DMS53 (cell line): Measurements from ENCODE around the gene NDUFS5.
"Not testable (repeated sequence)": the region's sequence is repeated elsewhere in the genome, so short reads cannot be mapped to it uniquely, and the experiment has no call there.

Experiments used
- DNase-seq: peaks from one replicate; lab custom pipeline; 2025; lab: John Stamatoyannopoulos, UW

The NDUFS5 gene

DNA sequence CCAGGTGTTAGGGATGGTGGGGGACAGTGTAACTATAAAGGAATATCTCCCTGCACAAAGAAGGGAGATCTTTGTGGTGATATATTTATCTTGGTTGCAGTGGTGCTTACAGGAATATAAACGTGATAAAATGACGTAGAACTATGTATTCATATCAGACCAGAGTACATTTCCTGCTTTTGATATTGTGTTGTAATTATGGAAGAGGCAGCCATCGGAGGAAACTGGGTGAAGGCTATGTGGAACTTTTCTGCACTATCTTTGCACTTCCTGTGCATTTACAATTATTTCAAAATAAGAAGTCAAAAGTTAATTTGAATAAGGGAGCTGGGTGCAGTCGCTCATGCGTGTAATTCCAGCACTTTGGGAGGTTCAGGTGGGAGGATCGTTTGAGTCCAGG lies 37.6 kb downstream of the NDUFS5 start:
- no peak for DNase-seq

DNA sequence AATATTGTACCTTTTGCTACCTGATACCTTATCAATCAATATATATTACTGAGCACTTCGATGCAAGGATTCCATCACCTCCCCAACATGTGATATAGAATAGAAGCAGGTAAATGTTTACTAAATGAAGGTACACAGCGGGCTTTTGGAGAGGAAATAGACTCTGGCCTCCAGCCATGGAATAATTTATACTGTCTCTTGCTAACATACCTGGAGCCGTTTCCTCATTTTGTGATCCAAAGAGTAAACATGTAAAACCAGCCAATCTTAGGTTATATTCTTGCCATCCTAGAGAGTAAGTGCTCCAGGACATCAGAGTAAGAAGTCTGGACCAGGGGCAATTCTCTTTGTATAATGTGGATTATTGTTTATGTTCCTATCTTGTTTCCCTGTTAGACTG lies 39.4 kb downstream of the NDUFS5 start:
- peak; percentile 22 for DNase-seq

DNA sequence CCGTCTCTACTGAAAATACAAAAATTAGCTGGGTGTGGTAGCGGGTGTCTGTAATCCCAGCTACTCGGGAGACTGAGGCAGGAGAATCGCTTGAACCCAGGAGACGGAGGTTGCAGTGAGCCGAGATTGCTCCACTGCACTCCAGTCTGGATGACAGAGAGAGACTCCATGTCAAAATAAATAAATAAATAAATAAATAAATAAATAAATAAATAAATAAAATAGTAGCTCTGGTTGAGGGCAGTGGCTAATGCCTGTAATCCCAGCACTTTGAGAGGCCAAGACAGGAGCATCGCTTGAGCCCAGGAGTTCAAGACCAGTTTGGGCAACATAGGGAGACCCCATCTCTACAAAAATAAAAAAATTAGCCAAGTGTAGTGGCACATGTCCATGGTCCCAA lies 42.1 kb downstream of the NDUFS5 start:
- not testable (repeated sequence) for DNase-seq

DNA sequence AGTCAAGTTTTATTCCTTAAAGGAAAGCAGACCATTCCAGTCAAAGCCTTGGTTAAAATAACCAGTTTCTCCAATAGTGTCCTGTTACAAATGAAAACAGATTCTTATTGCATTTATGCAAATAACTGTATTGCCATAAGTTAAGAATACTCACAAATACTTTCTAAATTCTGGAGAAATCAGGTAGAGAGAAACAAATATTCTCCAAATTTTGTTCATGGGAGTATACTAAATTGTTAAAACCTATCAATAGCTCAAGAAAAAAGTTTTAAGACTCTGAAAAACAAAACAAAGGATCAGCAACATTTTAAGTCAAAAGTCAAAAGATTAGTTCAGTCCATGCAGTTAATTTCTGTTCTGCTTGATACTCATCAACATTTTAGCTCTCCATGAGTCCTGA lies 45.4 kb downstream of the NDUFS5 start:
- not testable (repeated sequence) for DNase-seq

DNA sequence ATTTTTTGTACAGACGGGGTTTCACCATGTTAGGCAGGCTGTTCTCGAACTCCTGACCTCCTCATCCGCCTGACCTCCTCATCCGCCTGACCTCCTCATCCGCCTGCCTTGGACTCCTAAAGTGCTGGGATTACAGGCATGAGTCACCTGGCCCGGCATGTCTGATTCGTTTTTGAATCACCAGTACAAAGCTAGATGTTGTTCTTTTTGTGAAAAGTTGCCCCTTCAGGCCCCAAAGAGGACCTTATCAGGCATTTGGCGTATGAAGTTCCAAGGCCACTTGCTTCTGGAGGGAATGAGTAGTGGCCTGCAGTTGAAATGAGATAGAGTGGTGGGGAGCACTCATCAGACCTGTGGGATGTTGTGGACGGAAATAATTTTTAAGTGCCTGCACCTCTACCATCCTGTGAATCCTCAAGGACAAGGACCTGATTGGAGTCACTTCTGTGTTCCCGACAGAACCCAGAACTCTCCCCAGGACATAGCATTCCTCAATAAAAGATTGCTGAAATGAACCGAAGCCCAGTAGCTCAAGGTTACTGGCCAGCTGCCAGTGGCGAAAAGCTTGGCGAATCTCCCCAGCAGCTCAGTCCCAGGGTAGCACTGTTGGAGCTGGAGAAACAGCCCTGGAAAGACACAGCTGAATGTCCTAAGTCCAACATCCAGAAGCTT lies 50.1 kb downstream of the NDUFS5 start:
- DNase-seq: no peak

DNA sequence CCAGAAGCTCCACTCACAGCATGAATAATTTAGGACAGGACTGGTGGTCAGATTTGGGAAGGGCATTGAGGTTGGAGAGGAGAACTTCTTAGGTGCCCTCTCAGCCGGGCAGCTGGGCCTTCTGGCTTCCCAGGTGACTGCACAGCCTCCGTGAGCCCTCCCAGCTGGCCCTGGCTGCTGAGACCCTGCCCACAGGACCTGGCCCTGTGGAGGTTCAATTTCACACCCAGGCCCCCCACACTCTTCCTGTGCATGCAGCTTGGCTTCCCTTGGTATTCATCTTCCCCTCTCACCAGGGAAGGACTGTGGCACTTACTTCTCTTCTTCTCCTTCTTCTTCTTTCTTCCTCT lies 50.6 kb downstream of the NDUFS5 start:
- no peak for DNase-seq

DNA sequence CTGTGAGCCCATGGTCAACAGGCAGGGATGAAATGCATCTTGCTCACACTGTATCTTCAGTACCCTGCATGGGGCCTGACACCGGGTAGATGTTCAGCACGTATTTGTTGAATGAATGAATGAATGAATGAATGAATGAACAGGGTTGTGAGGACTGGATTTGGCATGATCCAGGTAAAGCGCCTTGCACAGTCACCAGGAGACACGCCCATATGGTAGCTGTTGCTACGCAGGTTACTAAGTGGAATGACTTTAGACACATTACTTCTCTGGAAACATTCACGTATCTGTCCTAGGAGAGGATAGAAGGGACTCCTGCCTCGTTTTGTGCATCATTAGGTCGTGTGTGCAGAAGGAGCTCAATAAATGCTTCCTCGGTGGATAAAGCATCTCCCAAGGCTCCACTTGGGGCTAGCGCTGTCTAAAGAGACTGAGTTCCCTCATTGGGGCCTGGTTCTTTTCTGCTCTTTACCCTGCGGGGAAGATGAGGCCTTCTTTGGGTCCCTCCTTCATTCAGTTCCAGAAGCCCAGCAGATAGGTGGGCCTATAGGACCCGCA lies 54.2 kb downstream of the NDUFS5 start:
- DNase-seq: no peak

DNA sequence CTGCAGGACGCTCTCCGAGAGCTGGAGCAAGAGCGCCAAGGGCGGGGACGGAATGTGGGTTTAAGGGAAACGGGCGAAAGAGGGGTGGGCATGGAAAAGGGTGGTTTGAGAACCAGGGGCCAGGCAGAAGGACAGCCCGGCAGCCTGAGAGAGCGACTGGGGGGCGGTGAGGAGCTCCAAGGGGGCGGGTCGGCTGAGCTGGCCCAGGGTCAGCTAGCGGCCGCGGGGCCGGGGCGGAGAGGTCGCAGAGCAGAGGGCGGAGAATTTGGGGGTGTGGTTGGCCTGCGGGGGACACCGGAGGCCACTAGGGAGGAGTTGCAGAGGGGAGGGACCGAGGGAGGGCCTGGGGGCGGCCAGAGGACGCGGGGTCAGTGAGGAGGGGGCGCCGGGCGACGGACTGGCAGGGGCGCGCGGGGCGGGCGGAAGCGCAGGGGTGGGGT lies 54.7 kb downstream of the NDUFS5 start:
- DNase-seq: no peak

DNA sequence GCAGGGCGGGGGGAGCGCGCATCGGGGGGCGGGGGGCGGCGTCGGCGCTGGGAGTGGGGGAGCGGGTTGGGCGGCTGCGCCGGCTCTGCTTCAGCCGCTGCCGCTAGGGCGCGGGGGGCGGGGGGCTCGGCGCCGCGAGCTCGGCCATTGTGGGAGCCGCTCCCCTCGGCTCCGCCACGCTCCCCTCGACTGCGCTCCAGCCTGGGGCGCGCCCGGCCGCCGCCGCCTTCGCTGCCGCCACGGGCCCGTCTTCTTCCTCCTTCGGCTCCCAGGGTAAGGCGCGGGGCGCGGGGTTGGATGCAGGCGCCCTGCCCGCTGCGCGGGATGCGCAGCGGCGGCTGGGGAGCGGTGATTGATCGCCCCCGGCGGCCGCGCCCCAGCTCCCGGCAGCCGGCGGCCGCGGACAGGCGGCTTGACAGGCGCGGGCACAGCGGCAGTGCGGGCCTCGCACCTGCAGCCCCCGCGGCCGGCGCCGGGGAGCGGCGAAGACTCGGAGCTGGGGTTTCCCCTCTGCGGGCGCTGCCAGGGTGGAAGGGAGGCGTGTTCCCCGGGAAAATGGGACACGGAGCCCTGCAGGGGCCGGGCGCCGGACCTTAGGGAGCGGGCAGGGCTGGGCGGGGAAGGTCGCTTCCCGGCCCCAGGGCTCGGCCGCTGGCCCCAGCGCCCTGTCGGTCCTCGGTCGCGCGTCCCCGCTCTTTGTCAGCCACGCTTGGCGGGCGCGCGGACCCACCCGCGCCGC lies 55.3 kb downstream of the NDUFS5 start:
- DNase-seq: peak; percentile 65

DNA sequence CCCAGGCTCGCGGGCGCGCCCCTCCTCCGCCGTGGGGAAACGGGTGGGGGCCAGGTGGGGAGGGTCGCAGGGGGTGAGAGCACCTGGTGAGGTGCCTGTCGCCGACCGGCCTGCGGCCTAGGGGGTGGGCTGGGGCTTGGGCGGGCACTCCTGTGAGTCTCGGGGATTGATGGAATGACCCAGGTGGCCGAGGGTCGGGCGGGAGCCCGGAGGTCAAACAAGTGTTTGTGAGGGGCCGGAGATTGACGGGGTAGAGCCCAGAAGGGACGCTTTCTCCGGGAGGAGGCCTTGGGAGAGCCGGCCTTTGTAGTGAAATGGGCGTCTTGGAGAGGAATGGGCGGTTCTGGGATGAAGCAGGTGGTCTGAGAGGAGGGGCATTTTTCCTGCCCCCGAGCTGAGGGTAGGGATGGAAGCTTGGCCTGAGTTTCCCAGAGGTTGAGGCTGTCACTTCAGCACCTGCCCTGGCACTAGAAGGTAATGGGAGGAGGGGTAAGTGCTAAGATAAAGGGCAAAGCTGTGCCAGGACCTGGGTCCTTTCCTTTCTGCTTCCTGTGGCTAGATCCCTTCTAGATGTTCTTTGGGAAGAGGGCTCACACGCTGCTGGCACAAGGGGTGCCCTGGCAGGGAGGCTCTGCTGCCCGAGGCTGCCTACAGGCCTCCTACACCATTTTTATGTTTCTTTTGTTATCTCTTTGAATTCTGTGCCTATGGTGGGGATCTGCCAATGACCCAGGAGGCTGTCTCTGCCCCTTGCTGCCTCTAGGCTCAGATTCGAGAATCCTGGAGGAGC lies 56.1 kb downstream of the NDUFS5 start:
- no peak for DNase-seq

DNA sequence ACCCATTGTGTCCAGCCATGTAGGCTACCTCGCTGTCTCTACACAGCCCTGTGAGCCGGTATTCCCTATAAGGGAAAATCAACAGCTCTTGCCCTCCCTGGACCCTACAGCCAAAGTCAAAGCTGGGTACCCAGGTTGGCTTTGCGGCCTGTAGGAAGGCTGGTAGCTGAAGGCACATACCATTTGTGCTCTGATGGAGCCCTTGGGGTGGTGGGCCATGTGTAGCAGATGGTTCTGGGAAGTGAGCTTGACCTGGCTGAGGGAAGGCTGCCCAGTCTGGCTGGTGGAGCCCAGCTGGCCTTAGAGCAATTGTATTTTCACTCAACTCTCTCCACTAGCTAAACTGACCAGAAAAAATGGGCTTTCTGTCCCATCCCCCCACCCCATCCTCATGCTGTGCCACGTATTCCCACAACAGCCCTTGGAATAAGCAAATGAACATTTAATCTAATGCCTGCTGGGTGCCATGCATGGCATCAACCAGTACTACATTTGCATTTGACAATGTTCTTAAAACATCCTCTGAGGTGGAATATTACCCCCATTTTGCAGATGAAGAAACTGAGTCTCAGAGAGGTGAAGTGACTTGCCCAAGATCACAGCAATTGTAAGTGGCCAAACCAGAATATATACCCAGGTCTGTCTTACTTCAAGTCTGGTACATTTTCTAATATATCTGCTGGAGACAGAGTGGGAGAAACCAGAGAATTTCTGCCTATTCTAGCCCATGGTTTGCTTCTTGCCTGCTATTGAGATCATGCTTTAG lies 56.8 kb downstream of the NDUFS5 start:
- no peak for DNase-seq

DNA sequence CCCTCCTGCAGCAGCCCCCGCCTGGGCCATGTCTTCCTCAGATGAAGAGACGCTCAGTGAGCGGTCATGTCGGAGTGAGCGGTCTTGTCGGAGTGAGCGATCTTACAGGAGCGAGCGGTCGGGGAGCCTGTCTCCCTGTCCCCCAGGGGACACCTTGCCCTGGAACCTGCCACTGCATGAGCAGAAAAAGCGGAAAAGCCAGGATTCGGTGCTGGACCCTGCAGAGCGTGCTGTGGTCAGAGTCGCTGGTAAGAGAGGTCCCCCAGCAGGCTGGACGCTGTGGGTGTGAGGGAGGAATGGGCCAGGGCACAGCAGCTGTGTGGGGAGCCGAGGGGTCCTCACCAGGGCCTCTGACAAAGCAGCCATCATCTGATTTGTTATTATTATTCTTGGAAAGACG lies 58.0 kb downstream of the NDUFS5 start:
- DNase-seq: no peak
